ENCODE measurements around the gene PTPRN2.

- TF ChIP-seq POLR2AphosphoS5 (IDR thresholded peaks at IDR 0.05; ENCODE audit: low read depth, low read length), result no peak
- no peak for TF ChIP-seq POLR2A (IDR thresholded peaks at IDR 0.05; ENCODE audit: borderline replicate concordance, extremely low read depth, insufficient read depth, insufficient read length)
- no peak for TF ChIP-seq SP1 (IDR thresholded peaks at IDR 0.05; ENCODE audit: low read depth)
- no peak for TF ChIP-seq EGR1 (IDR thresholded peaks at IDR 0.05; ENCODE audit: low read depth)
- TF ChIP-seq, protein P1, sequence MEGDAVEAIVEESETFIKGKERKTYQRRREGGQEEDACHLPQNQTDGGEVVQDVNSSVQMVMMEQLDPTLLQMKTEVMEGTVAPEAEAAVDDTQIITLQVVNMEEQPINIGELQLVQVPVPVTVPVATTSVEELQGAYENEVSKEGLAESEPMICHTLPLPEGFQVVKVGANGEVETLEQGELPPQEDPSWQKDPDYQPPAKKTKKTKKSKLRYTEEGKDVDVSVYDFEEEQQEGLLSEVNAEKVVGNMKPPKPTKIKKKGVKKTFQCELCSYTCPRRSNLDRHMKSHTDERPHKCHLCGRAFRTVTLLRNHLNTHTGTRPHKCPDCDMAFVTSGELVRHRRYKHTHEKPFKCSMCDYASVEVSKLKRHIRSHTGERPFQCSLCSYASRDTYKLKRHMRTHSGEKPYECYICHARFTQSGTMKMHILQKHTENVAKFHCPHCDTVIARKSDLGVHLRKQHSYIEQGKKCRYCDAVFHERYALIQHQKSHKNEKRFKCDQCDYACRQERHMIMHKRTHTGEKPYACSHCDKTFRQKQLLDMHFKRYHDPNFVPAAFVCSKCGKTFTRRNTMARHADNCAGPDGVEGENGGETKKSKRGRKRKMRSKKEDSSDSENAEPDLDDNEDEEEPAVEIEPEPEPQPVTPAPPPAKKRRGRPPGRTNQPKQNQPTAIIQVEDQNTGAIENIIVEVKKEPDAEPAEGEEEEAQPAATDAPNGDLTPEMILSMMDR (IDR thresholded peaks at IDR 0.05 in 2 of 3, conservative IDR thresholded peaks at IDR 0.05 in 1 of 3; ENCODE audit: borderline replicate concordance in 1 of 3, insufficient read depth in 1 of 3, low read depth in 2 of 3, low read length in 2 of 3), result no peak
- TF ChIP-seq RAD21 (IDR thresholded peaks at IDR 0.05; ENCODE audit: low read depth), result no peak
- TF ChIP-seq FOSL1 (IDR thresholded peaks at IDR 0.05; ENCODE audit: low read depth), result no peak
- TF ChIP-seq EZH2phosphoT487 (IDR thresholded peaks at IDR 0.05; ENCODE audit: borderline replicate concordance), result no peak
- no peak for TF ChIP-seq EZH2 (IDR thresholded peaks at IDR 0.05)
- no peak for TF ChIP-seq MAX (IDR thresholded peaks at IDR 0.05)
Measured at GRCh38 chr7:158446706-158447105, 140.9 kb downstream of the PTPRN2 start.
